Measurements from ENCODE around the gene MAVS.

- no peak for TF ChIP-seq CTCF (IDR thresholded peaks at IDR 0.05; ENCODE audit: insufficient read depth, low read length)
- no peak for TF ChIP-seq POLR2AphosphoS5 (IDR thresholded peaks at IDR 0.05; ENCODE audit: low read depth)
- no peak for TF ChIP-seq GABPA (IDR thresholded peaks at IDR 0.05; ENCODE audit: low read depth)
- TF ChIP-seq REST (IDR thresholded peaks at IDR 0.05; ENCODE audit: insufficient replicate concordance, low read depth), result no peak
Measured at GRCh38 chr20:3867802-3868201, 21.2 kb downstream of the MAVS start.
